GM23338 (cell line): ENCODE results near the gene APOL1. TPM values are rescaled to one million over a fixed set of nuclear protein-coding genes. Genes with fewer than 3 reads are reported as not detected.

Experiments
- ATAC-seq: fragments of 200-7000 bp; cut with Tn5 transposase; 3 replicates; pipeline ENCODE4 v1.9.1; 2020
- DNase-seq: peaks from one replicate; pipeline ENCODE4 v3.0.0-alpha.2; 2015; ENCODE audit warnings: low spot score
- H2AFZ ChIP-seq: fragments of 200-600 bp; sonication (generic); 2 replicates; pipeline ENCODE4 v1.8.0; 2016; ENCODE audit warnings: antibody characterized with exemption, mild to moderate bottlenecking, moderate library complexity
- H3F3A ChIP-seq: fragments of 200-600 bp; sonication (generic); replicated peaks from 2 replicates; pipeline ENCODE4 v1.8.0; 2017; ENCODE audit warnings: antibody characterized with exemption, mixed run types, low read depth
- H3K27ac ChIP-seq: fragments of 200-600 bp; sonication (generic); 2 replicates; pipeline ENCODE4 v1.6.1; 2016; ENCODE audit warnings: low read depth
- H3K27me3 ChIP-seq: fragments of 200-600 bp; sonication (generic); 2 replicates; pipeline ENCODE4 v1.8.0; 2016; ENCODE audit warnings: mild to moderate bottlenecking, mixed run types, moderate library complexity; ENCODE audit not compliant: insufficient read depth
- H3K36me3 ChIP-seq: fragments of 200-600 bp; sonication (generic); 2 replicates; pipeline ENCODE4 v1.8.0; 2016; ENCODE audit warnings: mild to moderate bottlenecking; ENCODE audit not compliant: insufficient read depth
- H3K4me1 ChIP-seq: fragments of 200-600 bp; sonication (generic); 2 replicates; pipeline ENCODE4 v1.8.0; 2016; ENCODE audit warnings: mild to moderate bottlenecking, moderate library complexity; ENCODE audit not compliant: insufficient read depth
- H3K4me2 ChIP-seq: fragments of 200-600 bp; sonication (generic); 2 replicates; pipeline ENCODE4 v1.7.1; 2017; ENCODE audit warnings: mixed run types
- H3K4me3 ChIP-seq: fragments of 200-600 bp; sonication (generic); 2 replicates; pipeline ENCODE4 v1.6.1; 2016; ENCODE audit warnings: mixed run types
- H3K79me2 ChIP-seq: fragments of 200-600 bp; sonication (generic); replicated peaks from 2 replicates; pipeline ENCODE4 v1.8.0; 2017; ENCODE audit warnings: mild to moderate bottlenecking; ENCODE audit not compliant: insufficient read depth
- H3K9me2 ChIP-seq: fragments of 200-600 bp; sonication (generic); 2 replicates; pipeline ENCODE4 v1.8.0; 2017; ENCODE audit not compliant: insufficient read depth
- H4K20me1 ChIP-seq: fragments of 200-600 bp; sonication (generic); replicated peaks from 2 replicates; pipeline ENCODE4 v1.8.0; 2017; ENCODE audit warnings: mild to moderate bottlenecking; ENCODE audit not compliant: insufficient read depth
- H3K27ac Mint-ChIP-seq: 2 replicates; pipeline ENCODE4 v1.8.0; 2020; ENCODE audit warnings: inconsistent platforms, mild to moderate bottlenecking, moderate library complexity, mixed read lengths
- H3K27me3 Mint-ChIP-seq: 3 replicates; pipeline ENCODE4 v1.8.0; 2022; ENCODE audit warnings: low read depth, mild to moderate bottlenecking, moderate library complexity, mixed read lengths, inconsistent platforms; ENCODE audit not compliant: insufficient read depth, poor library complexity
- H3K36me3 Mint-ChIP-seq: 3 replicates; pipeline ENCODE4 v1.8.0; 2021; ENCODE audit warnings: low read depth, mild to moderate bottlenecking, inconsistent platforms, moderate library complexity, mixed read lengths
- H3K4me1 Mint-ChIP-seq: 3 replicates; pipeline ENCODE4 v1.8.0; 2020; ENCODE audit warnings: mild to moderate bottlenecking, inconsistent platforms, mixed read lengths
- H3K4me3 Mint-ChIP-seq: 3 replicates; pipeline ENCODE4 v1.8.0; 2021; ENCODE audit warnings: moderate library complexity, mild to moderate bottlenecking, inconsistent platforms, mixed read lengths
- H3K9me3 Mint-ChIP-seq: 3 replicates; pipeline ENCODE4 v1.8.0; 2020; ENCODE audit warnings: moderate library complexity, mild to moderate bottlenecking, inconsistent platforms, mixed read lengths
- CREB1 ChIP-seq: fragments of 250-450 bp; sonication (Bioruptor Pico); IDR thresholded peaks from 2 replicates; pipeline ENCODE4 v1.5.0; 2020; ENCODE audit warnings: low read depth, mild to moderate bottlenecking, moderate library complexity
- EZH2 ChIP-seq: fragments of 200-600 bp; sonication (generic); IDR thresholded peaks from one replicate; pipeline ENCODE4 v1.8.0; 2017; ENCODE audit warnings: antibody characterized with exemption, mild to moderate bottlenecking, low read depth; ENCODE audit not compliant: unreplicated experiment
- EZH2phosphoT487 ChIP-seq: fragments of 200-600 bp; sonication (generic); IDR thresholded peaks from one replicate; pipeline ENCODE4 v1.8.1; 2018; ENCODE audit warnings: antibody characterized with exemption; ENCODE audit not compliant: unreplicated experiment
- JUNB ChIP-seq: IDR thresholded peaks from one replicate; pipeline ENCODE4 v1.6.1; 2016; ENCODE audit warnings: antibody characterized with exemption; ENCODE audit not compliant: unreplicated experiment
- NANOG ChIP-seq: IDR thresholded peaks from 2 replicates; pipeline ENCODE4 v1.6.1; 2016; ENCODE audit warnings: antibody characterized with exemption, borderline replicate concordance
- POLR2AphosphoS5 ChIP-seq: IDR thresholded peaks from 2 replicates; pipeline ENCODE4 v1.6.1; 2016; ENCODE audit warnings: antibody characterized with exemption, low read depth
- STAT1 ChIP-seq: IDR thresholded peaks from one replicate; pipeline ENCODE4 v1.6.1; 2016; ENCODE audit warnings: antibody characterized with exemption; ENCODE audit not compliant: unreplicated experiment
- ZNF114 ChIP-seq: fragments of 250-450 bp; sonication (Bioruptor Pico); IDR thresholded peaks from 2 replicates; pipeline ENCODE4 v1.5.0; 2020; ENCODE audit warnings: mild to moderate bottlenecking, moderate library complexity
- ZNF331 ChIP-seq: fragments of 250-450 bp; sonication (Bioruptor Pico); IDR thresholded peaks from 2 replicates; pipeline ENCODE4 v1.5.0; 2020; ENCODE audit warnings: low read depth, mild to moderate bottlenecking, moderate library complexity
- polyA plus RNA-seq: library from polyadenylated mRNA; unstranded; fragments of >200 nt; fragmentation: Nextera tagmentation; extraction: Ambion mirVana; gene quantifications from 2 replicates; pipeline ENCODE4 v1.2.1, GENCODE V29; 2016
- total RNA-seq: library from RNA; depleted of rRNA; stranded (reverse); fragments of >200 nt; shearing (Covaris generic); gene quantifications from 2 replicates; pipeline ENCODE4 v1.2.3, GENCODE V29; 2014
- TF ChIP-seq, protein P1 (sequence below), 2 experiments: fragments of 200-600 bp in 1 of 2; sonication (generic) in 1 of 2; conservative IDR thresholded peaks; 2 replicates each; pipeline versions ENCODE4 v1.5.1 to v1.6.1; 2016 to 2017; ENCODE audit warnings: antibody characterized with exemption in 2 of 2, low read depth in 2 of 2, mild to moderate bottlenecking in 2 of 2, moderate library complexity in 1 of 2
- TF ChIP-seq, protein P2 (sequence below): fragments of 250-450 bp; sonication (Bioruptor Pico); IDR thresholded peaks from 2 replicates; pipeline ENCODE4 v1.5.0; 2020; ENCODE audit warnings: mild to moderate bottlenecking, moderate library complexity
- TF ChIP-seq, protein P3 (sequence below): IDR thresholded peaks from 2 replicates; pipeline ENCODE4 v1.6.1; 2016; ENCODE audit warnings: antibody characterized with exemption
- TF ChIP-seq, protein P4 (sequence below): IDR thresholded peaks from one replicate; pipeline ENCODE4 v1.6.1; 2018; ENCODE audit warnings: antibody characterized with exemption; ENCODE audit not compliant: unreplicated experiment

APOL1 gene
- total and polyA plus RNA-seq, 2 experiments from 2014 or later = 0.11 TPM; not detected in 1

DNA sequence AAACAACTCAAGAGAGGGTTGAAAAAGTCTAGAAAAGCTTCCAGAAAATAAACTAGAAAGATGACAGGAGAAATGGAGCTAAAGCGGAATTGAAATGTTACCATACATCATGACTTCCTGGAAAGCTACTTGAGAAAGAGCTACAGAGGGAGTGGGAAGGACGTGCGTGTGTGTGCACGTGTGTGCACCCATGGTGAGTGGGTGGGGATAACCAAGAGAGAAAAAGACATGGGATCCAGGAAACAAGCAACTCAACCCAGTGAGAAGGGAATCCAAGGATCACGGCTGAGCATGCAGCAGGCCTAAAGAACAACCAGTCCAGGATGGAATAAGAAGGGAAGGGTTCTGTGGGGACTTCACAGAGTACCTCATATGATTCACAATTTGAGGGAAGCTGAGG lies 21.6 kb downstream of the APOL1 start:
- no peak overlapping the region for H3K27ac ChIP-seq
- no peak overlapping the region for H3K27ac Mint-ChIP-seq
- no peaks in the 10 kb centered on the region for H3K9me2 ChIP-seq
- H2AFZ ChIP-seq = no peak overlapping the region
- 0 out of 2 replicates have a peak, but pooled peaks cover 3% of the 10 kb centered on the region for H3F3A ChIP-seq
- TF ChIP-seq JUNB (no peak), EZH2phosphoT487 (no peak), ZNF114 (CRISPR knock-in tag) (no peak), CREB1 (CRISPR knock-in tag) (no peak), ZNF331 (no peak), STAT1 (no peak), EZH2 (no peak), POLR2AphosphoS5 (no peak), NANOG (no peak)
- TF ChIP-seq, protein P1, sequence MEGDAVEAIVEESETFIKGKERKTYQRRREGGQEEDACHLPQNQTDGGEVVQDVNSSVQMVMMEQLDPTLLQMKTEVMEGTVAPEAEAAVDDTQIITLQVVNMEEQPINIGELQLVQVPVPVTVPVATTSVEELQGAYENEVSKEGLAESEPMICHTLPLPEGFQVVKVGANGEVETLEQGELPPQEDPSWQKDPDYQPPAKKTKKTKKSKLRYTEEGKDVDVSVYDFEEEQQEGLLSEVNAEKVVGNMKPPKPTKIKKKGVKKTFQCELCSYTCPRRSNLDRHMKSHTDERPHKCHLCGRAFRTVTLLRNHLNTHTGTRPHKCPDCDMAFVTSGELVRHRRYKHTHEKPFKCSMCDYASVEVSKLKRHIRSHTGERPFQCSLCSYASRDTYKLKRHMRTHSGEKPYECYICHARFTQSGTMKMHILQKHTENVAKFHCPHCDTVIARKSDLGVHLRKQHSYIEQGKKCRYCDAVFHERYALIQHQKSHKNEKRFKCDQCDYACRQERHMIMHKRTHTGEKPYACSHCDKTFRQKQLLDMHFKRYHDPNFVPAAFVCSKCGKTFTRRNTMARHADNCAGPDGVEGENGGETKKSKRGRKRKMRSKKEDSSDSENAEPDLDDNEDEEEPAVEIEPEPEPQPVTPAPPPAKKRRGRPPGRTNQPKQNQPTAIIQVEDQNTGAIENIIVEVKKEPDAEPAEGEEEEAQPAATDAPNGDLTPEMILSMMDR (conservative IDR thresholded peaks at IDR 0.05; ENCODE audit: low read depth in 2 of 2) = no peak
- TF ChIP-seq, protein P2, sequence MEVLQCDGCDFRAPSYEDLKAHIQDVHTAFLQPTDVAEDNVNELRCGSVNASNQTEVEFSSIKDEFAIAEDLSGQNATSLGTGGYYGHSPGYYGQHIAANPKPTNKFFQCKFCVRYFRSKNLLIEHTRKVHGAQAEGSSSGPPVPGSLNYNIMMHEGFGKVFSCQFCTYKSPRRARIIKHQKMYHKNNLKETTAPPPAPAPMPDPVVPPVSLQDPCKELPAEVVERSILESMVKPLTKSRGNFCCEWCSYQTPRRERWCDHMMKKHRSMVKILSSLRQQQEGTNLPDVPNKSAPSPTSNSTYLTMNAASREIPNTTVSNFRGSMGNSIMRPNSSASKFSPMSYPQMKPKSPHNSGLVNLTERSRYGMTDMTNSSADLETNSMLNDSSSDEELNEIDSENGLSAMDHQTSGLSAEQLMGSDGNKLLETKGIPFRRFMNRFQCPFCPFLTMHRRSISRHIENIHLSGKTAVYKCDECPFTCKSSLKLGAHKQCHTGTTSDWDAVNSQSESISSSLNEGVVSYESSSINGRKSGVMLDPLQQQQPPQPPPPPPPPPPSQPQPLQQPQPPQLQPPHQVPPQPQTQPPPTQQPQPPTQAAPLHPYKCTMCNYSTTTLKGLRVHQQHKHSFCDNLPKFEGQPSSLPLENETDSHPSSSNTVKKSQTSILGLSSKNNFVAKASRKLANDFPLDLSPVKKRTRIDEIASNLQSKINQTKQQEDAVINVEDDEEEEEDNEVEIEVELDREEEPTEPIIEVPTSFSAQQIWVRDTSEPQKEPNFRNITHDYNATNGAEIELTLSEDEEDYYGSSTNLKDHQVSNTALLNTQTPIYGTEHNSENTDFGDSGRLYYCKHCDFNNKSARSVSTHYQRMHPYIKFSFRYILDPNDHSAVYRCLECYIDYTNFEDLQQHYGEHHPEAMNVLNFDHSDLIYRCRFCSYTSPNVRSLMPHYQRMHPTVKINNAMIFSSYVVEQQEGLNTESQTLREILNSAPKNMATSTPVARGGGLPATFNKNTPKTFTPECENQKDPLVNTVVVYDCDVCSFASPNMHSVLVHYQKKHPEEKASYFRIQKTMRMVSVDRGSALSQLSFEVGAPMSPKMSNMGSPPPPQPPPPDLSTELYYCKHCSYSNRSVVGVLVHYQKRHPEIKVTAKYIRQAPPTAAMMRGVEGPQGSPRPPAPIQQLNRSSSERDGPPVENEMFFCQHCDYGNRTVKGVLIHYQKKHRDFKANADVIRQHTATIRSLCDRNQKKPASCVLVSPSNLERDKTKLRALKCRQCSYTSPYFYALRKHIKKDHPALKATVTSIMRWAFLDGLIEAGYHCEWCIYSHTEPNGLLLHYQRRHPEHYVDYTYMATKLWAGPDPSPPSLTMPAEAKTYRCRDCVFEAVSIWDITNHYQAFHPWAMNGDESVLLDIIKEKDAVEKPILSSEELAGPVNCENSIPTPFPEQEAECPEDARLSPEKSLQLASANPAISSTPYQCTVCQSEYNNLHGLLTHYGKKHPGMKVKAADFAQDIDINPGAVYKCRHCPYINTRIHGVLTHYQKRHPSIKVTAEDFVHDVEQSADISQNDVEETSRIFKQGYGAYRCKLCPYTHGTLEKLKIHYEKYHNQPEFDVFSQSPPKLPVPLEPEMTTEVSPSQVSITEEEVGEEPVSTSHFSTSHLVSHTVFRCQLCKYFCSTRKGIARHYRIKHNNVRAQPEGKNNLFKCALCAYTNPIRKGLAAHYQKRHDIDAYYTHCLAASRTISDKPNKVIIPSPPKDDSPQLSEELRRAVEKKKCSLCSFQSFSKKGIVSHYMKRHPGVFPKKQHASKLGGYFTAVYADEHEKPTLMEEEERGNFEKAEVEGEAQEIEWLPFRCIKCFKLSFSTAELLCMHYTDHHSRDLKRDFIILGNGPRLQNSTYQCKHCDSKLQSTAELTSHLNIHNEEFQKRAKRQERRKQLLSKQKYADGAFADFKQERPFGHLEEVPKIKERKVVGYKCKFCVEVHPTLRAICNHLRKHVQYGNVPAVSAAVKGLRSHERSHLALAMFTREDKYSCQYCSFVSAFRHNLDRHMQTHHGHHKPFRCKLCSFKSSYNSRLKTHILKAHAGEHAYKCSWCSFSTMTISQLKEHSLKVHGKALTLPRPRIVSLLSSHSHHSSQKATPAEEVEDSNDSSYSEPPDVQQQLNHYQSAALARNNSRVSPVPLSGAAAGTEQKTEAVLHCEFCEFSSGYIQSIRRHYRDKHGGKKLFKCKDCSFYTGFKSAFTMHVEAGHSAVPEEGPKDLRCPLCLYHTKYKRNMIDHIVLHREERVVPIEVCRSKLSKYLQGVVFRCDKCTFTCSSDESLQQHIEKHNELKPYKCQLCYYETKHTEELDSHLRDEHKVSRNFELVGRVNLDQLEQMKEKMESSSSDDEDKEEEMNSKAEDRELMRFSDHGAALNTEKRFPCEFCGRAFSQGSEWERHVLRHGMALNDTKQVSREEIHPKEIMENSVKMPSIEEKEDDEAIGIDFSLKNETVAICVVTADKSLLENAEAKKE (CRISPR knock-in tag) = no peak
- TF ChIP-seq, protein P3, sequence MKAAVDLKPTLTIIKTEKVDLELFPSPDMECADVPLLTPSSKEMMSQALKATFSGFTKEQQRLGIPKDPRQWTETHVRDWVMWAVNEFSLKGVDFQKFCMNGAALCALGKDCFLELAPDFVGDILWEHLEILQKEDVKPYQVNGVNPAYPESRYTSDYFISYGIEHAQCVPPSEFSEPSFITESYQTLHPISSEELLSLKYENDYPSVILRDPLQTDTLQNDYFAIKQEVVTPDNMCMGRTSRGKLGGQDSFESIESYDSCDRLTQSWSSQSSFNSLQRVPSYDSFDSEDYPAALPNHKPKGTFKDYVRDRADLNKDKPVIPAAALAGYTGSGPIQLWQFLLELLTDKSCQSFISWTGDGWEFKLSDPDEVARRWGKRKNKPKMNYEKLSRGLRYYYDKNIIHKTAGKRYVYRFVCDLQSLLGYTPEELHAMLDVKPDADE = no peak
- TF ChIP-seq, protein P4, sequence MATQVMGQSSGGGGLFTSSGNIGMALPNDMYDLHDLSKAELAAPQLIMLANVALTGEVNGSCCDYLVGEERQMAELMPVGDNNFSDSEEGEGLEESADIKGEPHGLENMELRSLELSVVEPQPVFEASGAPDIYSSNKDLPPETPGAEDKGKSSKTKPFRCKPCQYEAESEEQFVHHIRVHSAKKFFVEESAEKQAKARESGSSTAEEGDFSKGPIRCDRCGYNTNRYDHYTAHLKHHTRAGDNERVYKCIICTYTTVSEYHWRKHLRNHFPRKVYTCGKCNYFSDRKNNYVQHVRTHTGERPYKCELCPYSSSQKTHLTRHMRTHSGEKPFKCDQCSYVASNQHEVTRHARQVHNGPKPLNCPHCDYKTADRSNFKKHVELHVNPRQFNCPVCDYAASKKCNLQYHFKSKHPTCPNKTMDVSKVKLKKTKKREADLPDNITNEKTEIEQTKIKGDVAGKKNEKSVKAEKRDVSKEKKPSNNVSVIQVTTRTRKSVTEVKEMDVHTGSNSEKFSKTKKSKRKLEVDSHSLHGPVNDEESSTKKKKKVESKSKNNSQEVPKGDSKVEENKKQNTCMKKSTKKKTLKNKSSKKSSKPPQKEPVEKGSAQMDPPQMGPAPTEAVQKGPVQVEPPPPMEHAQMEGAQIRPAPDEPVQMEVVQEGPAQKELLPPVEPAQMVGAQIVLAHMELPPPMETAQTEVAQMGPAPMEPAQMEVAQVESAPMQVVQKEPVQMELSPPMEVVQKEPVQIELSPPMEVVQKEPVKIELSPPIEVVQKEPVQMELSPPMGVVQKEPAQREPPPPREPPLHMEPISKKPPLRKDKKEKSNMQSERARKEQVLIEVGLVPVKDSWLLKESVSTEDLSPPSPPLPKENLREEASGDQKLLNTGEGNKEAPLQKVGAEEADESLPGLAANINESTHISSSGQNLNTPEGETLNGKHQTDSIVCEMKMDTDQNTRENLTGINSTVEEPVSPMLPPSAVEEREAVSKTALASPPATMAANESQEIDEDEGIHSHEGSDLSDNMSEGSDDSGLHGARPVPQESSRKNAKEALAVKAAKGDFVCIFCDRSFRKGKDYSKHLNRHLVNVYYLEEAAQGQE = no peak
- no peaks in the 10 kb centered on the region for H4K20me1 ChIP-seq
- DNase-seq (no peak), ATAC-seq (no peak)
- H3K4me1 ChIP-seq = 0 out of 2 replicates have a peak, but pooled peaks cover 7% of the 10 kb centered on the region
- H3K27me3 Mint-ChIP-seq = peaks cover 3% of the 10 kb centered on the region
- H3K4me1 Mint-ChIP-seq = peaks cover 8% of the 10 kb centered on the region
- H3K4me2 ChIP-seq = no peak overlapping the region
- no peaks in the 10 kb centered on the region for H3K79me2 ChIP-seq
- no peak overlapping the region for H3K4me3 ChIP-seq
- H3K36me3 ChIP-seq = no peaks in the 10 kb centered on the region
- no peaks in the 10 kb centered on the region; the same call in 2 of the 3 replicates for H3K9me3 Mint-ChIP-seq
- H3K27me3 ChIP-seq = no peaks in the 10 kb centered on the region
- no peaks in the 10 kb centered on the region for H3K36me3 Mint-ChIP-seq
- H3K4me3 Mint-ChIP-seq = no peak overlapping the region
